IMR-90 (cell line): Measurements from ENCODE around the gene OR14I1. TPM values are rescaled to one million over a fixed set of nuclear protein-coding genes. Genes with fewer than 3 reads are reported as not detected.

Experiments used
- ATAC-seq: fragments of 200-7000 bp; cut with Tn5 transposase; 2 replicates; pipeline ENCODE4 v1.9.1; 2020; ENCODE audit warnings: low read depth, mild to moderate bottlenecking, moderate library complexity
- BruUV-seq: library from RNA; stranded (reverse); fragments of 400-500 nt; replicated peaks from 2 replicates; lab custom pipeline; 2021; lab: Mats Ljungman, UMichigan
- CTCF ChIA-PET: fragments of 300-600 bp; formaldehyde crosslinking; extraction: SDS; loops from one replicate; lab custom pipeline; 2021; ENCODE audit warnings: antibody characterized with exemption; lab: Yijun Ruan, JAX
- POLR2A ChIA-PET: fragments of 300-600 bp; sonication (Branson Sonifier 250); formaldehyde crosslinking; loops from one replicate; lab custom pipeline; 2022; ENCODE audit warnings: antibody characterized with exemption; ENCODE audit not compliant: unreplicated experiment; lab: Charles Lee
- DNase-seq: peaks from one replicate; pipeline ENCODE4 v3.0.0; 2013
- H2AFZ ChIP-seq: replicated peaks from 2 replicates; pipeline ENCODE3; 2013; ENCODE audit warnings: low read length, mild to moderate bottlenecking; ENCODE audit not compliant: poor library complexity
- H2AK5ac ChIP-seq: 2 replicates; pipeline ENCODE4 v1.6.1; 2013; ENCODE audit warnings: low read depth, low read length, inconsistent platforms
- H2AK9ac ChIP-seq: replicated peaks from 2 replicates; pipeline ENCODE3; 2013; ENCODE audit warnings: mild to moderate bottlenecking, low read depth, low read length, moderate library complexity; ENCODE audit not compliant: poor library complexity
- H2BK120ac ChIP-seq: 2 replicates; pipeline ENCODE4 v1.6.1; 2013; ENCODE audit warnings: low read depth, low read length, inconsistent platforms
- H2BK15ac ChIP-seq: 3 replicates; pipeline ENCODE4 v1.6.1; 2013; ENCODE audit warnings: low read depth, low read length, inconsistent platforms
- H2BK20ac ChIP-seq: 2 replicates; pipeline ENCODE4 v1.6.1; 2013; ENCODE audit warnings: low read depth, mild to moderate bottlenecking, inconsistent platforms, low read length, moderate library complexity
- H2BK5ac ChIP-seq: 2 replicates; pipeline ENCODE4 v1.6.1; 2013; ENCODE audit warnings: mild to moderate bottlenecking, low read depth, low read length, inconsistent platforms; ENCODE audit not compliant: poor library complexity, severe bottlenecking
- H3K14ac ChIP-seq: replicated peaks from 2 replicates; pipeline ENCODE4 v1.6.1; 2013; ENCODE audit warnings: low read depth, low read length, inconsistent platforms
- H3K18ac ChIP-seq: 2 replicates; pipeline ENCODE4 v1.6.1; 2013; ENCODE audit warnings: low read depth, low read length, control low read depth
- H3K23ac ChIP-seq: 2 replicates; pipeline ENCODE4 v1.6.1; 2013; ENCODE audit warnings: low read depth, low read length, inconsistent platforms
- H3K27ac ChIP-seq: 2 replicates; pipeline ENCODE4 v1.5.1; 2013; ENCODE audit warnings: mild to moderate bottlenecking, control low read depth, low read length; ENCODE audit not compliant: insufficient read depth
- H3K27me3 ChIP-seq: 2 replicates; pipeline ENCODE4 v1.6.1; 2013; ENCODE audit warnings: low read length; ENCODE audit not compliant: control insufficient read depth, insufficient read depth
- H3K36me3 ChIP-seq: 2 replicates; pipeline ENCODE4 v1.6.1; 2013; ENCODE audit warnings: low read length, mixed read lengths; ENCODE audit not compliant: control insufficient read depth, insufficient read depth
- H3K4ac ChIP-seq: 2 replicates; pipeline ENCODE4 v1.6.1; 2013; ENCODE audit warnings: low read depth, low read length, inconsistent platforms
- H3K4me1 ChIP-seq: 2 replicates; pipeline ENCODE4 v1.6.1; 2013; ENCODE audit warnings: low read length, mixed read lengths; ENCODE audit not compliant: control insufficient read depth, insufficient read depth
- H3K4me2 ChIP-seq: 2 replicates; pipeline ENCODE4 v1.6.1; 2013; ENCODE audit warnings: low read depth, mild to moderate bottlenecking, control low read depth, low read length, moderate library complexity
- H3K4me3 ChIP-seq: 2 replicates; pipeline ENCODE4 v1.5.1; 2013; ENCODE audit warnings: low read depth, mild to moderate bottlenecking, control low read depth, low read length, moderate library complexity; ENCODE audit not compliant: insufficient read depth
- H3K56ac ChIP-seq: 2 replicates; pipeline ENCODE4 v1.6.1; 2013; ENCODE audit warnings: low read length, inconsistent platforms; ENCODE audit not compliant: insufficient read depth; ENCODE audit errors: extremely low read depth
- H3K79me1 ChIP-seq, 2 experiments: 2 replicates each; pipeline ENCODE4 v1.6.1; 2013; ENCODE audit warnings: low read length in 2 of 2, inconsistent platforms in 1 of 2, low read depth in 1 of 2
- H3K9ac ChIP-seq: 2 replicates; pipeline ENCODE4 v1.6.1; 2013; ENCODE audit warnings: low read depth, low read length, control low read depth
- H3K9me1 ChIP-seq: 2 replicates; pipeline ENCODE4 v1.6.1; 2013; ENCODE audit warnings: low read length, inconsistent platforms; ENCODE audit not compliant: insufficient read depth
- H3K9me3 ChIP-seq: 2 replicates; pipeline ENCODE4 v1.6.1; 2013; ENCODE audit warnings: low read length; ENCODE audit not compliant: control insufficient read depth, insufficient read depth
- H4K20me1 ChIP-seq: 2 replicates; pipeline ENCODE4 v1.6.1; 2013; ENCODE audit warnings: low read length, inconsistent platforms; ENCODE audit not compliant: insufficient read depth
- H4K5ac ChIP-seq: 2 replicates; pipeline ENCODE4 v1.6.1; 2013; ENCODE audit warnings: mild to moderate bottlenecking, low read depth, low read length, control low read depth
- H4K8ac ChIP-seq, 2 experiments: 2 replicates each; pipeline ENCODE4 v1.6.1; 2013; ENCODE audit warnings: low read depth in 2 of 2, low read length in 2 of 2, control low read depth in 1 of 2, inconsistent platforms in 1 of 2
- H4K91ac ChIP-seq: 2 replicates; pipeline ENCODE4 v1.6.1; 2013; ENCODE audit warnings: low read depth, low read length, inconsistent platforms; ENCODE audit not compliant: insufficient read depth
- BHLHE40 ChIP-seq: fragments of 150-350 bp; IDR thresholded peaks from 2 replicates; pipeline ENCODE4 v1.6.1; 2016; ENCODE audit warnings: mild to moderate bottlenecking, low read depth, low read length
- CEBPB ChIP-seq: IDR thresholded peaks from 2 replicates; pipeline ENCODE4 v1.6.1; 2012; ENCODE audit warnings: low read depth, low read length, improper control_type of control experiment
- CHD1 ChIP-seq: IDR thresholded peaks from 2 replicates; pipeline ENCODE4 v1.6.1; 2012; ENCODE audit warnings: low read depth, low read length, improper control_type of control experiment
- FOS ChIP-seq: fragments of 150-350 bp; IDR thresholded peaks from 2 replicates; pipeline ENCODE4 v1.6.1; 2016; ENCODE audit warnings: low read depth, low read length
- MAFK ChIP-seq: IDR thresholded peaks from 2 replicates; pipeline ENCODE4 v1.6.1; 2012; ENCODE audit warnings: low read depth, low read length, improper control_type of control experiment
- MAZ ChIP-seq: IDR thresholded peaks from 2 replicates; pipeline ENCODE4 v1.6.1; 2012; ENCODE audit warnings: low read depth, mild to moderate bottlenecking, low read length, improper control_type of control experiment, moderate library complexity, borderline replicate concordance
- MXI1 ChIP-seq: IDR thresholded peaks from 2 replicates; pipeline ENCODE4 v1.6.1; 2012; ENCODE audit warnings: low read depth, mild to moderate bottlenecking, low read length, moderate library complexity, borderline replicate concordance
- NFE2L2 ChIP-seq: fragments of 150-350 bp; IDR thresholded peaks from 2 replicates; pipeline ENCODE4 v1.6.1; 2016; ENCODE audit warnings: low read depth, mild to moderate bottlenecking, low read length
- POLR2A ChIP-seq: IDR thresholded peaks from 2 replicates; pipeline ENCODE4 v1.6.1; 2012; ENCODE audit warnings: mild to moderate bottlenecking, low read depth, low read length
- RAD21 ChIP-seq: IDR thresholded peaks from 2 replicates; pipeline ENCODE4 v1.6.1; 2012; ENCODE audit warnings: low read length, improper control_type of control experiment
- RCOR1 ChIP-seq: IDR thresholded peaks from 2 replicates; pipeline ENCODE4 v1.6.1; 2012; ENCODE audit warnings: mild to moderate bottlenecking, low read length, improper control_type of control experiment; ENCODE audit not compliant: insufficient replicate concordance
- RFX5 ChIP-seq: IDR thresholded peaks from 2 replicates; pipeline ENCODE4 v1.8.0; 2012; ENCODE audit warnings: low read depth, mild to moderate bottlenecking, low read length, moderate library complexity
- SMC3 ChIP-seq: fragments of 150-350 bp; IDR thresholded peaks from 2 replicates; pipeline ENCODE4 v1.6.1; 2016; ENCODE audit warnings: low read depth, mild to moderate bottlenecking, antibody characterized with exemption, low read length, moderate library complexity
- WGBS, 2 experiments: methylation state at CpG; one replicate each; pipeline versions ENCODE4 v1.1.5 to v1.1.7; 2013; ENCODE audit warnings: missing lambda C conversion rate in 2 of 2; ENCODE audit not compliant: insufficient read length in 1 of 2; ENCODE audit errors: extremely low coverage in 2 of 2; 5-methylcytosine and 5-hydroxymethylcytosine counted together
- dilution Hi-C: fragments of 300-500 bp; cut with HindIII; formaldehyde crosslinking; loops from one replicate; pipeline ENCODE4 v1.14.3; 2018; ENCODE audit warnings: low sequenced_read_pairs; ENCODE audit not compliant: unreplicated experiment
- in situ Hi-C: fragments of 300-500 bp; cut with MboI; formaldehyde crosslinking; loops from 3 replicates; pipeline ENCODE4 v1.14.3; 2019; ENCODE audit warnings: low sequenced_read_pairs, inconsistent platforms, mixed read lengths
- intact Hi-C: fragments of 100-400 bp; cut with micrococcal nuclease; formaldehyde crosslinking; loops from 2 replicates; pipeline ENCODE4 v1.10.0; 2022
- polyA plus RNA-seq, 3 experiments: library from polyadenylated mRNA; depleted of rRNA; stranded (reverse); fragments of >200 nt; gene quantifications; 2 replicates each; pipeline ENCODE4 v1.2.3, GENCODE V29; 2012; ENCODE audit warnings: low replicate concordance in 1 of 3
- total RNA-seq: library from RNA; depleted of rRNA; stranded (reverse); fragments of >200 nt; gene quantifications from 2 replicates; pipeline ENCODE4 v1.2.3, GENCODE V29; 2012
- TF ChIP-seq, protein P1 (sequence below): fragments of 150-350 bp; IDR thresholded peaks from 2 replicates; pipeline ENCODE4 v1.6.1; 2016; ENCODE audit warnings: low read depth, mild to moderate bottlenecking, low read length, moderate library complexity, borderline replicate concordance
- TF ChIP-seq, protein P2 (sequence below): fragments of 150-350 bp; IDR thresholded peaks from 2 replicates; pipeline ENCODE4 v1.6.1; 2017; ENCODE audit warnings: mild to moderate bottlenecking, antibody characterized with exemption, low read length, low read depth
- TF ChIP-seq, protein P3 (sequence below): conservative IDR thresholded peaks from 2 replicates; pipeline ENCODE4 v1.5.1; 2012; ENCODE audit warnings: mild to moderate bottlenecking, low read depth, low read length, improper control_type of control experiment

Gene OR14I1
- total and polyA plus RNA-seq, 2 of the 4 experiments (the other 2 are of a cell fraction), result not detected

DNA sequence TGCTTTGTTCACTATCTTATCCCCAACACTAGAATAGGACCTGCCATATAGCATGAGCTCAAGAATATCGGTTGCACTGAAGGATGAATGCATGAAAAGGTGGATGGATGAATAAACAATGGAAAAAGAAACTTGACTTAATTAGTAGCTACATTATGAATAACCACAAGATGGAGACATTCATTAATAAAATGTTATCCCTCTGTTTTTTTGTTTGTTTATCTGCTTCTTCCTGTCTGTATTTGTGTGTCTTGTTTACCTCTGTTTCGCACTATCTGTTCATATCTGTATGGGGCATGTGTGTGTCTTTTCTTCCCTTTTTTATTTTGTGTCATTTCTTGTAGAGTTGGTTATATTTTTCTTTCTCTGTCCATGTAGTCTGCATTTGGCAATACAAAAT is 1.1 kb upstream of the OR14I1 start:
- Histone ChIP-seq H3K18ac (no peak overlapping the region), H4K91ac (no peak overlapping the region), H4K8ac (no peak overlapping the region), H3K56ac (no peak overlapping the region), H3K4ac (no peak overlapping the region), H3K4me3 (no peak overlapping the region), H3K14ac (no peak overlapping the region), H3K36me3 (no peaks in the 10 kb centered on the region), H4K5ac (no peak overlapping the region), H2AFZ (no peak overlapping the region), H2BK5ac (no peak overlapping the region), H3K9ac (no peak overlapping the region), H3K4me2 (no peak overlapping the region), H3K9me1 (no peaks in the 10 kb centered on the region), H2AK5ac (no peak overlapping the region), H3K23ac (no peak overlapping the region), H3K79me1 (no peaks in the 10 kb centered on the region), H3K4me1 (no peaks in the 10 kb centered on the region), H2BK120ac (no peak overlapping the region), H2BK15ac (no peak overlapping the region), H3K9me3 (peaks cover 15% of the 10 kb centered on the region), H2BK20ac (no peak overlapping the region), H4K20me1 (no peaks in the 10 kb centered on the region), H2AK9ac (no peak overlapping the region), H3K27ac (no peak overlapping the region), H3K27me3 (no peaks in the 10 kb centered on the region)
- in situ Hi-C loops (no loop called here), dilution Hi-C loops (no loop called here), intact Hi-C loops (no loop called here)
- BruUV-seq, result no TSS peak
- CTCF ChIA-PET, result interaction anchor here (0.6 kb wide), 1 partner anchor 926 kb away, joined by 3 read pairs; no protein-coding TSS in a partner anchor
- WGBS, 2 experiments, result no CpG with 5 or more reads among the region's 2 CpGs
- no peak for TF ChIP-seq CEBPB
- TF ChIP-seq, protein P1, sequence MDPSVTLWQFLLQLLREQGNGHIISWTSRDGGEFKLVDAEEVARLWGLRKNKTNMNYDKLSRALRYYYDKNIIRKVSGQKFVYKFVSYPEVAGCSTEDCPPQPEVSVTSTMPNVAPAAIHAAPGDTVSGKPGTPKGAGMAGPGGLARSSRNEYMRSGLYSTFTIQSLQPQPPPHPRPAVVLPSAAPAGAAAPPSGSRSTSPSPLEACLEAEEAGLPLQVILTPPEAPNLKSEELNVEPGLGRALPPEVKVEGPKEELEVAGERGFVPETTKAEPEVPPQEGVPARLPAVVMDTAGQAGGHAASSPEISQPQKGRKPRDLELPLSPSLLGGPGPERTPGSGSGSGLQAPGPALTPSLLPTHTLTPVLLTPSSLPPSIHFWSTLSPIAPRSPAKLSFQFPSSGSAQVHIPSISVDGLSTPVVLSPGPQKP, result no peak
- TF ChIP-seq RCOR1, result no peak
- TF ChIP-seq FOS, result no peak
- TF ChIP-seq MAFK, result no peak
- TF ChIP-seq RFX5, result no peak
- TF ChIP-seq BHLHE40, result no peak
- no peak for TF ChIP-seq MXI1
- TF ChIP-seq, protein P2, sequence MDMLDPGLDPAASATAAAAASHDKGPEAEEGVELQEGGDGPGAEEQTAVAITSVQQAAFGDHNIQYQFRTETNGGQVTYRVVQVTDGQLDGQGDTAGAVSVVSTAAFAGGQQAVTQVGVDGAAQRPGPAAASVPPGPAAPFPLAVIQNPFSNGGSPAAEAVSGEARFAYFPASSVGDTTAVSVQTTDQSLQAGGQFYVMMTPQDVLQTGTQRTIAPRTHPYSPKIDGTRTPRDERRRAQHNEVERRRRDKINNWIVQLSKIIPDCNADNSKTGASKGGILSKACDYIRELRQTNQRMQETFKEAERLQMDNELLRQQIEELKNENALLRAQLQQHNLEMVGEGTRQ, result no peak
- TF ChIP-seq SMC3, result no peak
- TF ChIP-seq, protein P3, sequence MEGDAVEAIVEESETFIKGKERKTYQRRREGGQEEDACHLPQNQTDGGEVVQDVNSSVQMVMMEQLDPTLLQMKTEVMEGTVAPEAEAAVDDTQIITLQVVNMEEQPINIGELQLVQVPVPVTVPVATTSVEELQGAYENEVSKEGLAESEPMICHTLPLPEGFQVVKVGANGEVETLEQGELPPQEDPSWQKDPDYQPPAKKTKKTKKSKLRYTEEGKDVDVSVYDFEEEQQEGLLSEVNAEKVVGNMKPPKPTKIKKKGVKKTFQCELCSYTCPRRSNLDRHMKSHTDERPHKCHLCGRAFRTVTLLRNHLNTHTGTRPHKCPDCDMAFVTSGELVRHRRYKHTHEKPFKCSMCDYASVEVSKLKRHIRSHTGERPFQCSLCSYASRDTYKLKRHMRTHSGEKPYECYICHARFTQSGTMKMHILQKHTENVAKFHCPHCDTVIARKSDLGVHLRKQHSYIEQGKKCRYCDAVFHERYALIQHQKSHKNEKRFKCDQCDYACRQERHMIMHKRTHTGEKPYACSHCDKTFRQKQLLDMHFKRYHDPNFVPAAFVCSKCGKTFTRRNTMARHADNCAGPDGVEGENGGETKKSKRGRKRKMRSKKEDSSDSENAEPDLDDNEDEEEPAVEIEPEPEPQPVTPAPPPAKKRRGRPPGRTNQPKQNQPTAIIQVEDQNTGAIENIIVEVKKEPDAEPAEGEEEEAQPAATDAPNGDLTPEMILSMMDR, result no peak
- TF ChIP-seq POLR2A, result no peak
- TF ChIP-seq RAD21, result no peak
- TF ChIP-seq NFE2L2, result no peak
- no peak for TF ChIP-seq MAZ
- no peak for TF ChIP-seq CHD1
- POLR2A ChIA-PET, result no interaction called here
- no peak for DNase-seq
- ATAC-seq, result no peak
